Fibroblast of the aortic adventitia (primary cell): Measurements from ENCODE around the gene BCL11A. TPM values are rescaled to one million over a fixed set of nuclear protein-coding genes. Genes with fewer than 3 reads are reported as not detected.

Experiments used
- DNase-seq: peaks from one replicate; pipeline ENCODE4 v3.0.0-alpha.2; 2010; ENCODE audit warnings: low read depth
- H3K4me3 ChIP-seq: 2 replicates; pipeline ENCODE4 v1.5.1; 2011; ENCODE audit warnings: low read depth, mild to moderate bottlenecking, control low read depth, low read length, moderate library complexity
- CTCF ChIP-seq: IDR thresholded peaks from 2 replicates; pipeline ENCODE4 v1.5.1; 2011; ENCODE audit warnings: mild to moderate bottlenecking, low read length, control low read depth, inconsistent platforms; ENCODE audit not compliant: insufficient read depth
- total RNA-seq: library from RNA; depleted of rRNA; stranded (reverse); fragments of >200 nt; gene quantifications from 2 replicates; pipeline ENCODE4 v1.2.3, GENCODE V29; 2012; ENCODE audit warnings: low replicate concordance

The BCL11A gene
- total RNA-seq, 1 donor = 0.09 TPM

- DNase-seq = no peak
- no peak for TF ChIP-seq CTCF
- no peak overlapping the region for H3K4me3 ChIP-seq
These were observed 40.8 kb downstream of the BCL11A start for GRCh38 chr2:60512641-60513040.

- no peak overlapping the region for H3K4me3 ChIP-seq
- TF ChIP-seq CTCF = no peak
- DNase-seq = no peak
These were observed 41.3 kb downstream of the BCL11A start for GRCh38 chr2:60512062-60512622.

GRCh38 chr2:60510713-60511112 is 42.7 kb downstream of the BCL11A start:
- no peak for DNase-seq
- no peak overlapping the region for H3K4me3 ChIP-seq
- no peak for TF ChIP-seq CTCF

- TF ChIP-seq CTCF = no peak
- no peak for DNase-seq
- no peak overlapping the region for H3K4me3 ChIP-seq
These were observed 44.4 kb downstream of the BCL11A start for GRCh38 chr2:60509066-60509465.

- no peak for DNase-seq
- no peak overlapping the region for H3K4me3 ChIP-seq
- no peak for TF ChIP-seq CTCF
These were observed 45.0 kb downstream of the BCL11A start for GRCh38 chr2:60508339-60508917.

GRCh38 chr2:60507211-60507965 is 46.1 kb downstream of the BCL11A start:
- H3K4me3 ChIP-seq = no peak overlapping the region
- no peak for TF ChIP-seq CTCF
- no peak for DNase-seq

- no peak for DNase-seq
- no peak for TF ChIP-seq CTCF
- no peak overlapping the region for H3K4me3 ChIP-seq
These were observed 47.6 kb downstream of the BCL11A start for GRCh38 chr2:60505880-60506260.
